H1 (cell line): ENCODE data around the gene ZIM2. TPM values are rescaled to one million over a fixed set of nuclear protein-coding genes. Genes with fewer than 3 reads are reported as not detected.

Source experiments
- CTCF ChIA-PET: fragments of 300-600 bp; sonication (Branson Sonifier 250); formaldehyde crosslinking; loops from one replicate; lab custom pipeline; 2021; ENCODE audit not compliant: partially characterized antibody; lab: Charles Lee
- POLR2A ChIA-PET: fragments of 300-600 bp; sonication (Branson Sonifier 250); formaldehyde crosslinking; loops from one replicate; lab custom pipeline; 2021; ENCODE audit warnings: inconsistent platforms; ENCODE audit not compliant: partially characterized antibody; lab: Charles Lee
- DNase-seq, 2 experiments: peaks; one replicate each; pipeline versions ENCODE4 v3.0.0 to v3.0.0-alpha.2; 2010 to 2022; ENCODE audit warnings: low spot score in 2 of 2, low read depth in 1 of 2, mixed read lengths in 1 of 2
- FAIRE-seq: peaks from 2 replicates; lab custom pipeline; 2011; peaks lifted over from hg19 to GRCh38; lab: Jason Lieb, UNC
- H2AFZ ChIP-seq: 2 replicates; pipeline ENCODE4 v1.8.1; 2012; ENCODE audit warnings: low read length, inconsistent platforms
- H2AK5ac ChIP-seq: 2 replicates; pipeline ENCODE4 v1.6.1; 2013; ENCODE audit warnings: low read depth, low read length
- H2BK120ac ChIP-seq: replicated peaks from 2 replicates; pipeline ENCODE3; 2013; ENCODE audit warnings: low read depth, low read length, inconsistent platforms
- H2BK12ac ChIP-seq: 2 replicates; pipeline ENCODE4 v1.6.1; 2013; ENCODE audit warnings: low read depth, low read length
- H2BK15ac ChIP-seq: 2 replicates; pipeline ENCODE4 v1.6.1; 2013; ENCODE audit warnings: low read length
- H2BK20ac ChIP-seq: 2 replicates; pipeline ENCODE4 v1.6.1; 2013; ENCODE audit warnings: low read length
- H2BK5ac ChIP-seq: 2 replicates; pipeline ENCODE4 v1.6.1; 2013; ENCODE audit warnings: low read depth, low read length
- H3K14ac ChIP-seq: 2 replicates; pipeline ENCODE4 v1.6.1; 2013; ENCODE audit warnings: inconsistent platforms; ENCODE audit not compliant: insufficient read length
- H3K18ac ChIP-seq: 2 replicates; pipeline ENCODE4 v1.6.1; 2013; ENCODE audit warnings: low read length; ENCODE audit errors: extremely low read depth
- H3K23ac ChIP-seq: 2 replicates; pipeline ENCODE4 v1.6.1; 2013; ENCODE audit warnings: inconsistent platforms; ENCODE audit not compliant: insufficient read length
- H3K23me2 ChIP-seq: 2 replicates; pipeline ENCODE4 v1.6.1; 2013; ENCODE audit warnings: low read depth, low read length
- H3K27ac ChIP-seq: 2 replicates; pipeline ENCODE4 v1.6.1; 2011; ENCODE audit warnings: low read depth, low read length, inconsistent platforms
- H3K27me3 ChIP-seq, 4 experiments: replicated peaks in 1 of 4; 1 replicate in 1 of 4; 2 replicates in 3 of 4; pipeline versions ENCODE4 v1.6.1 to v1.8.1; 2011 to 2013; ENCODE audit warnings: low read length in 3 of 4, mild to moderate bottlenecking in 3 of 4, inconsistent platforms in 2 of 4, mixed read lengths in 2 of 4, moderate library complexity in 1 of 4; ENCODE audit not compliant: control insufficient read depth in 3 of 4, insufficient read depth in 3 of 4; ENCODE audit errors: extremely low read depth in 1 of 4
- H3K36me3 ChIP-seq, 4 experiments: 2 replicates each; pipeline versions ENCODE4 v1.6.1 to v1.8.1; 2011 to 2013; ENCODE audit warnings: mild to moderate bottlenecking in 4 of 4, low read length in 3 of 4, moderate library complexity in 2 of 4, control low read depth in 1 of 4, inconsistent platforms in 1 of 4; ENCODE audit not compliant: insufficient read depth in 4 of 4, control insufficient read depth in 2 of 4
- H3K4ac ChIP-seq: replicated peaks from 2 replicates; pipeline ENCODE3; 2013; ENCODE audit warnings: low read length, low read depth, mixed read lengths, inconsistent platforms; ENCODE audit not compliant: insufficient read length
- H3K4me1 ChIP-seq, 4 experiments: replicated peaks in 1 of 4; 1 replicate in 1 of 4; 2 replicates in 3 of 4; pipeline versions ENCODE4 v1.6.1 to v1.8.1; 2011 to 2013; ENCODE audit warnings: low read length in 3 of 4, inconsistent platforms in 2 of 4, mixed read lengths in 1 of 4; ENCODE audit not compliant: insufficient read depth in 4 of 4, control insufficient read depth in 3 of 4
- H3K4me2 ChIP-seq, 2 experiments: 2 replicates each; pipeline versions ENCODE4 v1.6.1 to v1.8.1; 2011 to 2013; ENCODE audit warnings: low read depth in 2 of 2, low read length in 2 of 2, control low read depth in 1 of 2, inconsistent platforms in 1 of 2, mild to moderate bottlenecking in 1 of 2; ENCODE audit not compliant: insufficient read depth in 1 of 2
- H3K4me3 ChIP-seq, 4 experiments: fragments of 200-600, 300-600 bp in 1 of 4; sonication (generic), shearing (Covaris generic), sonication (Bioruptor Twin) in 1 of 4; 2 replicates each; pipeline versions ENCODE4 v1.5.1 to v1.8.1; 2011 to 2016; ENCODE audit warnings: low read length in 4 of 4, low read depth in 3 of 4, control low read depth in 2 of 4, inconsistent platforms in 2 of 4, mild to moderate bottlenecking in 2 of 4, mixed read lengths in 1 of 4, moderate library complexity in 1 of 4; ENCODE audit not compliant: insufficient read depth in 2 of 4; ENCODE audit errors: extremely low read depth in 1 of 4
- H3K56ac ChIP-seq: replicated peaks from 2 replicates; pipeline ENCODE3; 2013; ENCODE audit warnings: low read depth, mild to moderate bottlenecking, mixed read lengths, low read length, inconsistent platforms; ENCODE audit not compliant: insufficient read length
- H3K79me1 ChIP-seq: 2 replicates; pipeline ENCODE4 v1.6.1; 2013; ENCODE audit warnings: low read depth, low read length, control low read depth
- H3K79me2 ChIP-seq, 2 experiments: 2 replicates each; pipeline versions ENCODE4 v1.6.1 to v1.8.1; 2012 to 2013; ENCODE audit warnings: low read length in 2 of 2, mild to moderate bottlenecking in 2 of 2, inconsistent platforms in 1 of 2; ENCODE audit not compliant: insufficient read depth in 2 of 2, control insufficient read depth in 1 of 2
- H3K9ac ChIP-seq, 4 experiments: replicated peaks in 1 of 4; 1 replicate in 1 of 4; 2 replicates in 3 of 4; pipeline versions ENCODE4 v1.6.1 to v1.8.1; 2011 to 2013; ENCODE audit warnings: low read depth in 3 of 4, low read length in 3 of 4, control low read depth in 2 of 4, mild to moderate bottlenecking in 2 of 4, moderate library complexity in 2 of 4, inconsistent platforms in 1 of 4; ENCODE audit errors: extremely low read depth in 1 of 4
- H3K9me3 ChIP-seq, 2 experiments: 2 replicates each; pipeline versions ENCODE4 v1.6.1 to v1.8.1; 2012 to 2013; ENCODE audit warnings: mild to moderate bottlenecking in 2 of 2, moderate library complexity in 2 of 2, control low read depth in 1 of 2, inconsistent platforms in 1 of 2, low read depth in 1 of 2, low read length in 1 of 2, mixed read lengths in 1 of 2; ENCODE audit not compliant: insufficient read depth in 2 of 2
- H4K20me1 ChIP-seq, 2 experiments: replicated peaks in 1 of 2; 2 replicates each; pipeline versions ENCODE3 to v1.8.1; 2011 to 2013; ENCODE audit warnings: inconsistent platforms in 2 of 2, low read length in 2 of 2, mild to moderate bottlenecking in 1 of 2; ENCODE audit not compliant: insufficient read depth in 2 of 2, control insufficient read depth in 1 of 2
- H4K5ac ChIP-seq: 2 replicates; pipeline ENCODE4 v1.6.1; 2013; ENCODE audit warnings: low read length, low read depth, mixed read lengths, inconsistent platforms; ENCODE audit not compliant: insufficient read length
- H4K8ac ChIP-seq: 2 replicates; pipeline ENCODE4 v1.8.0; 2013; ENCODE audit warnings: mild to moderate bottlenecking, moderate library complexity, low read length, inconsistent platforms; ENCODE audit not compliant: insufficient read depth; ENCODE audit errors: extremely low read depth
- H4K91ac ChIP-seq: replicated peaks from 2 replicates; pipeline ENCODE3; 2013; ENCODE audit warnings: low read length, mixed read lengths, inconsistent platforms; ENCODE audit not compliant: insufficient read length
- BRCA1 ChIP-seq: IDR thresholded peaks from 2 replicates; pipeline ENCODE4 v1.6.1; 2012; ENCODE audit warnings: low read depth, low read length, improper control_type of control experiment
- CBX5 ChIP-seq: fragments of 300-800, 300-1000 bp; sonication (generic); IDR thresholded peaks from 2 replicates; pipeline ENCODE4 v1.7.1; 2016; ENCODE audit warnings: antibody characterized with exemption, low read length, low read depth
- CTBP2 ChIP-seq: IDR thresholded peaks from 2 replicates; pipeline ENCODE4 v1.7.0; 2011; ENCODE audit warnings: borderline replicate concordance, mild to moderate bottlenecking, moderate library complexity, mixed read lengths, low read length; ENCODE audit not compliant: insufficient read depth, insufficient read length
- EP300 ChIP-seq, 2 experiments: IDR thresholded peaks; 1 replicate in 1 of 2; 2 replicates in 1 of 2; pipeline ENCODE4 v1.6.1; 2011 to 2012; ENCODE audit warnings: low read depth in 2 of 2, low read length in 2 of 2, mild to moderate bottlenecking in 2 of 2, borderline replicate concordance in 1 of 2, inconsistent platforms in 1 of 2, moderate library complexity in 1 of 2
- KDM1A ChIP-seq: fragments of 200-600, 300-600 bp; sonication (generic); IDR thresholded peaks from 2 replicates; pipeline ENCODE4 v1.7.1; 2016; ENCODE audit warnings: mild to moderate bottlenecking, low read length, borderline replicate concordance
- POLR2A ChIP-seq, 2 experiments: IDR thresholded peaks; 1 replicate in 1 of 2; 2 replicates in 1 of 2; pipeline ENCODE4 v1.6.1; 2011; ENCODE audit warnings: low read depth in 2 of 2, low read length in 2 of 2, mild to moderate bottlenecking in 2 of 2; ENCODE audit errors: control extremely low read depth in 1 of 2
- RAD21 ChIP-seq, 2 experiments: IDR thresholded peaks in 1 of 2; conservative IDR thresholded peaks in 1 of 2; 2 replicates each; pipeline ENCODE4 v1.6.1; 2011; ENCODE audit warnings: low read depth in 2 of 2, low read length in 2 of 2, improper control_type of control experiment in 1 of 2, inconsistent platforms in 1 of 2, mild to moderate bottlenecking in 1 of 2, moderate library complexity in 1 of 2
- RNF2 ChIP-seq: fragments of 200-900, 300-1000 bp; sonication (generic); IDR thresholded peaks from 2 replicates; pipeline ENCODE4 v1.7.1; 2016; ENCODE audit warnings: borderline replicate concordance, low read depth, mild to moderate bottlenecking, antibody characterized with exemption, low read length; ENCODE audit not compliant: poor library complexity, severe bottlenecking; ENCODE audit errors: missing control alignments
- SAP30 ChIP-seq: fragments of 300-600 bp; sonication (generic); IDR thresholded peaks from 2 replicates; pipeline ENCODE4 v1.7.1; 2012; ENCODE audit warnings: low read length, moderate library complexity, mild to moderate bottlenecking, inconsistent platforms; ENCODE audit not compliant: insufficient read depth, insufficient replicate concordance
- SIRT6 ChIP-seq: IDR thresholded peaks from one replicate; pipeline ENCODE4 v1.7.1; 2012; ENCODE audit warnings: low read length, inconsistent platforms
- SP2 ChIP-seq: IDR thresholded peaks from 2 replicates; pipeline ENCODE4 v1.6.1; 2012; ENCODE audit warnings: mild to moderate bottlenecking, low read length, inconsistent platforms
- SP4 ChIP-seq: IDR thresholded peaks from 2 replicates; pipeline ENCODE4 v1.6.1; 2012; ENCODE audit warnings: low read length, inconsistent platforms
- SUZ12 ChIP-seq: fragments of 200-600 bp; sonication (generic); IDR thresholded peaks from 2 replicates; pipeline ENCODE4 v1.6.1; 2012; ENCODE audit warnings: mild to moderate bottlenecking, inconsistent platforms, low read length, moderate library complexity, mixed read lengths
- TAF1 ChIP-seq: IDR thresholded peaks from 2 replicates; pipeline ENCODE4 v1.6.1; 2011; ENCODE audit warnings: mild to moderate bottlenecking, low read depth, low read length
- TCF12 ChIP-seq: IDR thresholded peaks from 2 replicates; pipeline ENCODE4 v1.6.1; 2011; ENCODE audit warnings: low read depth, mild to moderate bottlenecking, low read length
- WGBS, 2 experiments: shearing (Covaris generic) in 1 of 2; methylation state at CpG; one replicate each; pipeline versions ENCODE4 v1.1.6 to v1.1.7; 2013 to 2015; ENCODE audit warnings: low lambda C conversion rate in 2 of 2, mixed read lengths in 2 of 2, inconsistent platforms in 1 of 2, low coverage in 1 of 2, missing lambda C conversion rate in 1 of 2; ENCODE audit not compliant: insufficient replicate concordance in 2 of 2, insufficient coverage in 1 of 2, insufficient read length in 1 of 2; ENCODE audit errors: extremely low coverage in 1 of 2, missing lambda C conversion rate in 1 of 2; 5-methylcytosine and 5-hydroxymethylcytosine counted together
- polyA plus RNA-seq, 7 experiments: library from polyadenylated mRNA; depleted of rRNA in 3 of 7; stranded (reverse) in 5 of 7; unstranded in 2 of 7; fragments of >200 nt in 5 of 7; fragments of 200-250 nt in 2 of 7; gene quantifications; 1 replicate in 5 of 7; 2 replicates in 1 of 7; 4 replicates in 1 of 7; pipeline versions ENCODE4 v1.2.1 to v1.2.3, GENCODE V29; 2011 to 2013; ENCODE audit warnings: missing spikeins in 2 of 7, mixed read lengths in 2 of 7
- total RNA-seq: library from RNA; stranded (reverse); fragmentation: NEBNext Ultra II Directional; extraction: Animal tissue kit (Norgen Biotek cat#: 25700); gene quantifications from 2 replicates; pipeline ENCODE4 v1.2.1, GENCODE V29; 2021

The ZIM2 gene
- total and polyA plus RNA-seq, 2 of the 8 experiments (the other 6 are each of a cell fraction or from before 2014, with no cell fraction given): not detected

DNA sequence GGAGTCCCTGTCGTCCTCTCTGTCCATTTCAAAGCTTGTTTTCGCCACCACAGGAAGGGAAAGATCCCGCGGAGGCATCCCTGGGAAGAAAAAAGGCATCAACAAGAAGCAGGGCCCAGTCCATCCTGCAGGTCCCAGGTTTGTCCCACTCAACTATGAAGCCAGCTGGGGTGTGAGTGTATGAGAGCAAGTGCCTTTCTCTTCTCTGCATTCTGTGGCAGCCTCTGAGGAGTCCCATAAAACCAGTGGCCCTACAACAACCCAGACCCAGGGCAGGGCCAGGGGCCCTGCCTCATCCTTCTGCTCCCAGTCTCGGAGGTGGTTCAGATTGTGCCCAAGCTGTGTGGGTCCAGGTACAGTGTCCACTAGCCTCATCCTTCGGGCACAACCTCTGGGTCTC, 18.9 kb downstream of the ZIM2 start:
- Histone ChIP-seq H4K20me1 (no peaks in the 10 kb centered on the region), H3K36me3 (no peaks in the 10 kb centered on the region; a peak in 1 of 8 replicates), H3K23me2 (no peaks in the 10 kb centered on the region), H3K9me3 (peaks cover 95 to 96% of the 10 kb centered on the region in 2 experiments), H3K4me2 (no peak overlapping the region), H2AFZ (no peak overlapping the region), H3K56ac (no peak overlapping the region), H2BK5ac (no peak overlapping the region), H3K79me2 (no peaks in the 10 kb centered on the region), H3K4me3 (no peak overlapping the region), H3K18ac (no peak overlapping the region), H4K91ac (no peak overlapping the region), H2BK120ac (no peak overlapping the region), H3K4me1 (no peaks in the 10 kb centered on the region), H3K4ac (no peak overlapping the region), H3K79me1 (no peaks in the 10 kb centered on the region), H2AK5ac (no peak overlapping the region), H3K23ac (no peak overlapping the region), H2BK12ac (no peak overlapping the region), H3K27me3 (no peaks in the 10 kb centered on the region), H3K9ac (no peak overlapping the region), H3K14ac (no peak overlapping the region), H2BK15ac (no peak overlapping the region), H3K27ac (no peak overlapping the region), H2BK20ac (no peak overlapping the region), H4K5ac (no peak overlapping the region), H4K8ac (no peak overlapping the region)
- no peak for DNase-seq
- no peak for FAIRE-seq
- POLR2A ChIA-PET: no interaction called here
- CTCF ChIA-PET: no interaction called here
- 66% methylated on average over 6 of the region's 6 CpGs; no CpG with 5 or more reads in 1 of the 2 experiments for WGBS, 2 experiments
- TF ChIP-seq TAF1: no peak
- TF ChIP-seq POLR2A (IDR thresholded peaks at IDR 0.05; ENCODE audit: control extremely low read depth in 1 of 2, low read depth in 2 of 2, low read length in 2 of 2): no peak
- no peak for TF ChIP-seq EP300 (IDR thresholded peaks at IDR 0.05; ENCODE audit: borderline replicate concordance in 1 of 2, low read depth in 2 of 2, low read length in 2 of 2)
- no peak for TF ChIP-seq TCF12
- TF ChIP-seq CBX5: no peak
- no peak for TF ChIP-seq RAD21 (IDR thresholded peaks at IDR 0.05 in 1 of 2, conservative IDR thresholded peaks at IDR 0.05 in 1 of 2; ENCODE audit: low read depth in 2 of 2, low read length in 2 of 2)
- TF ChIP-seq KDM1A: no peak
- TF ChIP-seq SAP30: no peak
- TF ChIP-seq SUZ12: no peak
- TF ChIP-seq SP4: no peak
- TF ChIP-seq CTBP2: no peak
- no peak for TF ChIP-seq SIRT6
- no peak for TF ChIP-seq RNF2
- TF ChIP-seq SP2: no peak
- TF ChIP-seq BRCA1: no peak
